ENCODE results near the gene GREM2. TPM values are rescaled to one million over a fixed set of nuclear protein-coding genes. Genes with fewer than 3 reads are reported as not detected.

GREM2 gene
- total RNA-seq, 1 donor from 2014 or later, result 0.48 TPM

DNA sequence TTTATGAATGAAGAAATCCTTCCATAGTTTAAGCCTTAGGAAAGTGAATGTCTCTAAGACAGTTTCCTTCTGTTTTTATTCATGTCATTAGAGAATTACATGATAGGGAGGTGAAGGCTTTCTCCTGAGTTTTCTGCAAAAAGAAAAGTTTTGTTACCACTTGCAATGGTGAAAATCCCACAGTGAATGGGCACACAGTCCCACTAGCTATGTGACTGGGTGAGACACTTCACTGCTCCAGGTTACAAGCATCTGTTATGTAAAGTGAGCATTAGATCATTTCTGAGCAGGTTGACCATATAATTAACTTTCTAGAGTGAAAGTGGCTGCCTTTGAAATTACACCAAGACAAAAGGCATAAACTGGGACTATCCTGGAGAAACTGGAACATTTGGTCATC, 38.9 kb upstream of the GREM2 start:
- Mint-ChIP-seq H3K9me3 (ENCODE audit: low read depth) (no peaks in the 10 kb centered on the region), H3K27ac (no peak overlapping the region), H3K4me1 (ENCODE audit: low read depth) (peaks cover 3% of the 10 kb centered on the region), H3K36me3 (ENCODE audit: insufficient read depth) (no peaks in the 10 kb centered on the region), H3K4me3 (ENCODE audit: low read depth) (no peak overlapping the region), H3K27me3 (peaks cover 10% of the 10 kb centered on the region)
- DNase-seq (ENCODE audit: low spot score, unreplicated experiment), result no peak
- no peak for TF ChIP-seq CTCF (IDR thresholded peaks at IDR 0.05; ENCODE audit: unreplicated experiment)

GRCh38 chr1:240649733-240650721, 38.1 kb upstream of the GREM2 start:
- H3K4me1 Mint-ChIP-seq (ENCODE audit: low read depth), result peaks cover 3% of the 10 kb centered on the region
- H3K36me3 Mint-ChIP-seq (ENCODE audit: insufficient read depth), result no peaks in the 10 kb centered on the region
- H3K4me3 Mint-ChIP-seq (ENCODE audit: low read depth), result no peak overlapping the region
- DNase-seq (ENCODE audit: low spot score, unreplicated experiment), result no peak
- H3K27ac Mint-ChIP-seq, result no peak overlapping the region
- no peak for TF ChIP-seq CTCF (IDR thresholded peaks at IDR 0.05; ENCODE audit: unreplicated experiment)
- no peaks in the 10 kb centered on the region for H3K9me3 Mint-ChIP-seq (ENCODE audit: low read depth)
- H3K27me3 Mint-ChIP-seq, result peaks cover 10% of the 10 kb centered on the region

GRCh38 chr1:240646571-240647240, 34.8 kb upstream of the GREM2 start:
- no peak overlapping the region for H3K27ac Mint-ChIP-seq
- H3K9me3 Mint-ChIP-seq (ENCODE audit: low read depth), result no peaks in the 10 kb centered on the region
- H3K4me1 Mint-ChIP-seq (ENCODE audit: low read depth), result no peaks in the 10 kb centered on the region
- H3K27me3 Mint-ChIP-seq, result peaks cover 4% of the 10 kb centered on the region
- H3K4me3 Mint-ChIP-seq (ENCODE audit: low read depth), result no peak overlapping the region
- no peak for TF ChIP-seq CTCF (IDR thresholded peaks at IDR 0.05; ENCODE audit: unreplicated experiment)
- no peak for DNase-seq (ENCODE audit: low spot score, unreplicated experiment)
- no peaks in the 10 kb centered on the region for H3K36me3 Mint-ChIP-seq (ENCODE audit: insufficient read depth)

DNA sequence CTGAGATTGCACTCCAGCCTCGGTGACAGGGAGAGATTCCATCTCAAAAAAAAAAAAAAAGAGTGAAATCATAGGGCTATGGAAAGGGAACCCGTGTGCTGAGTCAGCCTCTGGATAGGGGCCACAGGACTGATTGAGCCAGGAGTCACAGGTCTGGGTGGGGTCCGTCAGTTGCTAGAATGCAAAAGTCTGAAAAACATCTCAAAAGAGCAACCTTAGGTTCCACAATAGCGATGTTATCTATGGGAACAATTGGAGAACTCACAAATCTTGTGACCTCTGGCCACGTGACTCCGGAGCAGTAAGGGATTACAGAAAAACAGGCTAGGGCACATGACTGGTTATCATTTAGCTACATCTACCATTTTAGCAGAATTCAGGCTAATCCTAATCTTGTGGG, 32.8 kb upstream of the GREM2 start:
- Mint-ChIP-seq H3K36me3 (ENCODE audit: insufficient read depth) (no peaks in the 10 kb centered on the region), H3K27me3 (peaks cover 2% of the 10 kb centered on the region), H3K4me3 (ENCODE audit: low read depth) (no peak overlapping the region), H3K27ac (no peak overlapping the region), H3K9me3 (ENCODE audit: low read depth) (no peaks in the 10 kb centered on the region), H3K4me1 (ENCODE audit: low read depth) (no peaks in the 10 kb centered on the region)
- DNase-seq (ENCODE audit: low spot score, unreplicated experiment), result no peak
- TF ChIP-seq CTCF (IDR thresholded peaks at IDR 0.05; ENCODE audit: unreplicated experiment), result no peak

DNA sequence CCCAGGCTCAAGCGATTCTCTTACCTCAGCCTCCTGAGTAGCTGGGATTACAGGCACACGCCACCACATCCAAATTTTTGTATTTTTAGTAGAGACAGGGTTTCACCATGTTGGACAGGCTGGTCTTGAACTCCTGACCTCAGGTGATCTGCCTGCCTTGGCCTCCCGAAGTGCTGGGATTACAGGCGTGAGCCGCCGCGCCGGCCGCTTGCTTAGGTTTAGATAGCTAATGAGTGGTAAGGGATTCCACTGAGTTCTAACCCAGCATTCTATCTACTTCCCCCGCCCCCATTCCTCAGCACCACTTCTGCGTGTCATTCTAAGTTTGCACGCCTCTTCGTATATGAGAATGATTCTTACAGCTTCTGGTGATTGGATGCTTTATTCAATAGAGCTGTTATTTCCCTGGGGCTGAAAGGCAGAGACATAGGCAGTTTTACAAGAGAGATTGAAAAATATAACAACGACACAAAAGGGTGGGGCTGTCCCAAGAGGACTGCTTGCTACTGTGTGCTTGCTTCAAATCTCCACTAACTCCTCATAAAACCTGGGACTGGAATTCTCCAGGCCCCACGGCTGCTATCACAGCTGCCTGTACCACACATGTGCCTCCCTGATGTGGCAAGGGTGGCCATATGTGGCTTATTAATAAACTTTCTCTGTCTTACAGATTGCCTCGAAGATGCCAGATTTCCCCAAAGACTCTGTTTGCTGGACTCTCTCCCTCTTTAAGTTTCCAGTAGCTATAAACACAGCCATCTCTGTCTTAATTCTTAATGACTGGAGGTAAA, 23.7 kb upstream of the GREM2 start:
- H3K27me3 Mint-ChIP-seq, result peaks cover 6% of the 10 kb centered on the region
- H3K27ac Mint-ChIP-seq, result no peak overlapping the region
- no peaks in the 10 kb centered on the region for H3K36me3 Mint-ChIP-seq (ENCODE audit: insufficient read depth)
- peaks cover 9% of the 10 kb centered on the region for H3K9me3 Mint-ChIP-seq (ENCODE audit: low read depth)
- peaks cover 4% of the 10 kb centered on the region for H3K4me1 Mint-ChIP-seq (ENCODE audit: low read depth)
- no peak for TF ChIP-seq CTCF (IDR thresholded peaks at IDR 0.05; ENCODE audit: unreplicated experiment)
- H3K4me3 Mint-ChIP-seq (ENCODE audit: low read depth), result no peak overlapping the region
- DNase-seq (ENCODE audit: low spot score, unreplicated experiment), result no peak

All from progenitor cell of endocrine pancreas (in vitro differentiated cells).